GM18873 (cell line): Measurements from ENCODE around the gene C4orf17.
"Not testable (repeated sequence)": the region's sequence is repeated elsewhere in the genome, so short reads cannot be mapped to it uniquely, and the experiment has no call there.

Experiments used
- ATAC-seq: cut with Tn5 transposase; IDR thresholded peaks from one replicate; pipeline ENCODE4 v1.9.1; 2021; ENCODE audit warnings: mild to moderate bottlenecking, moderate library complexity, moderate number of reproducible peaks; ENCODE audit not compliant: unreplicated experiment, low FRiP score

C4orf17 gene

DNA sequence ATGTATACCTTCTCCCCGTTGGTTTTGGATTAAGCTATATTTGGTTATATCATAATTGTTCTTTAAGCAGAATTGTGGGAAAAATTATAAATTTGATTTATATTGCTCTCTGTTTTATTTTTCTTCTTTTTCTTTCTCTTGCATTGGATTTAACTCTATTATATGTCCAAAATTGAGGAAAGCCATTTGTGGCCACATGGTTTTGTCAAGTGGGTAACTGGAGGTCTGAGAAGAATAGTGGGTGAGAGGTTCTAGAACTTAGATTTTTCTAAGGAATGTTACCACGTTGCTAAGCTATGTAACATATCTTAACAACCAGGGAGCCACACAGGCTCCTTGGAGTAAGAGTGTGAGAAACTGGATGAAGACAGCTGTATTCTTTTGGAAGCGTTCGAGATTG lies at the start of gene C4orf17:
TSS of gene C4orf17 (plus strand) at position 301 of the 400 bp plus-strand sequence. CDS start 2,061 bp downstream, outside the sequence.
- no peak for ATAC-seq

DNA sequence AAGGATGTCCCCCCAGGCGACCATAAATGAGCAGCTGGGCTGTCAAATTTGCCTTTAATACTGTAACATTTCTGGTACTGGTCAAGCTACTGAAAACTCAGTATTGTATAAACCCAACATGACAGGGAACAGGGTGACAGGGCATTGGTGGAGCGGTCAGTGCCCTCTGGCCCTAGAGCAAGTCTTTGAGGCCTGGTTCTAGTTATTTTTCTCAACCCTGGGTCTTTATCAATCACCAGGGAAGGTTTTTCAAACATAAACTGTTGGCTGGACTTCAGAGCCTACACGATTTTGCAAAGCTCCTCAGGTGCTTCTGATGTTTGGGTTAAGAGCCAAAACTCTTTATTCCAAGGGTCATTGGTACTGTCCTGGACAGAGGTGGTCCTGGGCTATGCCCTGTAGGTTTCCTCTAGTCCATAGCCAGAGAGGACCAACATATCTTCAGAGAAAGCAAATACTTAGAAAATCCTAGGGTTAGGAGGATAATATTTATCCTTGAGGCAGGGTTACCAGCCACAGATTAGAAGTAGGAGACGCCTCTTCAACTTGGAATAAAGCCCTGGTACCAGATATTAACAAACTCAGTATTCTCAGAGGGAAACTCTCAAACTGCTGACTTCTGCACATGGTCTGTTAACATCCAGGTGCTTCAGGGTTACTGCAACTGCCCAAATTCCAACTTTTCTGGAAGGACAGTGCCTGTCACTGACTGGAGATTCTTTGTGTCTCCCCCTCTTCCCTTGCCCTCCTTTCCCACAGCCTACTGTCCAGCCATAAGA lies 49.0 kb upstream of the C4orf17 start:
- ATAC-seq: no peak

DNA sequence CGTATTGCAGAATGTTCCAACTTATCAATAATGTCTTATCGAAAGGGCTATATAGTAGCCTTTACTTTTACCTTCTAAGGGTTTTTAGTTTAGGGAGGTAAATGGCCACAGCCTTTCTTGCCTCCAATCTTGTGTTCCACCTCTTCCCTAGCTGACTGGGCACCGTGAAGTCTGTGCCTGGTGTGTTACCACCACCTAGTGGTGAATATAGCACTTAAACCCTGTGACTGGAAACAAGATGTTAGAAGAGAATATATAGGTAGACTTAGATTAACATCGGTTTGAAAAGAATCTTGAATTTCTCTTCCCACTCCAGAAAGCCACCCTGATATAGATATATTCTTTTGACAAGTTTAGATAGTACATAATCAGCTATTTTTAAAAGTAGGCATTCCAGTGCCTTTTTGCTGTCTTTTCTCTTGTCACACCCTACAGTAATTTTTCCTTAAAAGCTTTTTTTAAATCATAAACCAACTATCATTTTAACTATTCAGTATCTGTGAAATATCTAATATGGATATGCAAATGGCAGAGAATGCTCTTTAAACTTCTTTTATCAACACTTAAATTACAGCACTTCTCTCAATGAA lies 47.9 kb upstream of the C4orf17 start:
- peak; percentile 87 for ATAC-seq

DNA sequence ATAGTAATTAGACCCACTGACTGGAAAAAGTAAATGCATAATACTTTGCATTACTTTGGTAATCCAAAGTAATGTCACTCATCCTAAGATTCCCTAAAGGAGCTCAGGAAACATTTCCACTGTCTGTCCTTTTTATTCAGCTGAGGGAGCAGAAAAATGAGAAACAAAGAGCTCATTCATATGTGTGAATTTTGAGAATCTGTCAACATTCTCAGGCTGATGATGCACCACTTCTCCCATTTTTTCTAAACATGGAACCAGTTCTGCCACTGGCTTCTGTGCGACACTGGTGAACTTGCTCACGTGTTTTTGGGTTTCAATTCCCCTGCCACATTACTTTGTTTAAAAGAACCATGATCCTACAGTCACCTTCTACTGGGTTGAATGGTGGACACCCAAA lies 47.3 kb upstream of the C4orf17 start:
- no peak for ATAC-seq

DNA sequence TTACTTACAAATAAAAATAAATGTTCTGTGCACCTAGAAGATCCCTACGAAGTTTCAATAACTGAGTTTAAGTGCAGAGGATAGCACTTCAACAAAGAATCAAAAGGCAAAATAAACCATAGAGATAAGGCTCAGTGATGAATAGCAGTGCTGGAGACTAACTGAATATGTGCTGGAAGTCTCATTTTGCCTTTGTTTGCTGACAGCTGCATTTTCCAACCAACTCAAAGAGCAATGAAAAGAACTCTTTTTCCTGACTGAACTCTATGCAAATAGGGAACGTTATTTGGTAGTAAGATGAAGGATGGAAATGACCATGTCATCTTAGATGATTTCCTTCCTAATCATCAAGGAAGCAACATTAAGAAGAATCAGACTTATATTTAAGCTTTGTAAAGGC lies 42.9 kb upstream of the C4orf17 start:
- ATAC-seq: no peak

DNA sequence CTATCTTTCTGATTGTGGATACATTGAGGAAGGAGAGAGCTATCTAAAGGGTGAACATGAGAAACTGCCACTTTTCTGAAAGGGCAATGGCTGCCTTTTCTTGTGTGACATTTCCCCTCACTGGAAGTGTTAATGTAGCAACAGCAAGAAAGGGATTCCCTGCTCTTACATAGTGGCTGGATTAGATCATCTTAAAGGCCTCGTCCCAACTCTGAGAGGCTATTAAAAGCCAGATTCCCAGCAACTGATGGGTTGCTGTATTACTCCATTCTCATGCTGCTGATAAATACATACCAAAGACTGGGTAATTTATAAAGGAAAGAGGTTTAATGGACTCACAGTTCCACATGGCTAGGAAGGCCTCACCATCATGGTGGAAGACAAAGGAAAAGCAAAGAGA lies 41.9 kb upstream of the C4orf17 start:
- no peak for ATAC-seq

DNA sequence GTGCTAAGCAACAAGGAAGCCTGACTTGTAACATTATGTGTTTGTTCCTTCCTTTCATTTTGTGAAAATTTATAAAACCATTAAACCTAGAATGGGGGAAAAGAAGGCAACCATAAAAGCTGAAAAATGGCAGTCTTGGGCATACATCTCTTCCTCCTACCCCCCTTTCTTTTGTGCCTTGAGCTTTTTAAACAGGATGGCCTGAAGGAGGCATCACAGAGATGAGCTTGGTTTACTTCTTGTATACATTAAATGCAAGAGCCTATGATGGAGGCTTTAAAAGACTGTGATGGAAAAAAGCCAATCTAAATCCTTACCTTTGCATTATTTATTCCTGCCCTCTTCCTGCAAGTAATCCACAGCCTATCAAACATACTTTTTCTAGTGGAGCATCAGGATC lies 39.5 kb upstream of the C4orf17 start:
- no peak for ATAC-seq

DNA sequence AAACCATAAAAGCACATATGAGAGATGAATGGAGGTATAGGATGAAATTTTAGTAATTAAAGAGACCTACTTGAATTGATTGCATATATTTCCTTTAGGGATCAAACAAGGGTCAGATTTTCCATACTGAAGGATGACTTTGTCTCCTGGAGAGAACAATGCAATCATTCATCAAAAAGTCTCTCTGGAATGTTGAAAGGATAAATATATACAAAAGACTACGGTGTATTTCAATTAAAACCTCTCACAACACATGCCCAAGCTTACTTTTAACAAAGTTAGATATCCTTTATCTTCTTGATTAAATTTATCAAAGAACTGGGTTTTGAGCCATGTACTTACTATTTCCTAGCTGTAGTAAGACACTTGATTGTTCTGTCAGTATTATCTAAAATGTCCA lies 38.9 kb upstream of the C4orf17 start:
- ATAC-seq: no peak

DNA sequence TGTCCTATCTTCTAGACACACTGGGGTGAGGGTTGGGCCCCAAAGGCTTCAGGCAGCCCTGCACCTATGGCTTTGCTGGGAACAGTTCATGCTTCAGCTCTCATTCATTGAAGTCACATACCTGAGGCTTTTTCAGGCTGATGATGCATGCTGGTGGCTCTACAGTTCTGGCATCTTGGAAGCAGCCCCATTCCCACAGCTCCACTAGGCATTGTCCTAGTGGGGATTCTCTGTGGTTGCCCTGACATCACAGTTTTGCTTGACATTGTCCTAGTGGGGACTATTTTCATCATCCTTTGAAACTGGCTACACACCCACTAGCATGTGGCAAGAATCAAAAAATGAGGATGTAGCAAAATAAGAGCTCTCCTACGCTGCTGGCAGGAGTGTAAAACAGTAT lies 37.7 kb upstream of the C4orf17 start:
- no peak for ATAC-seq

DNA sequence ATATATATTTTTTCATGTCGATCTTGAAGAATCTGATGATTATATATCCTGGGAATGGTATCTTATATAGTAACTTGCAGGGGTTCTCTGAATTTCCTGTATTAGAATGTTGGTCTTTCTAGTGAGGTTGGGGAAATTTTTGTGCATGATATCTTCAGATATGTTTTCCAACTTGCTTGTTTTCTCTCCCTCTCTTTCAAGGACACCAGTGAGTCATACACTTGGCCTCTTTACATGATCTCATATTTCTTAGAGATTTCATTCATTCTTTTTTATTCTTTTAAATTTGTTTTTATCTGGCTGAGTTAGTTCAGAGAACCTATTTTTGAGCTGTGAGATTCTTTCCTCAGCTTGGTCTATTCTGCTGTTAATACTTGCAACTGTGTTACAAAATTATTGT lies 27.2 kb upstream of the C4orf17 start:
- ATAC-seq: no peak

DNA sequence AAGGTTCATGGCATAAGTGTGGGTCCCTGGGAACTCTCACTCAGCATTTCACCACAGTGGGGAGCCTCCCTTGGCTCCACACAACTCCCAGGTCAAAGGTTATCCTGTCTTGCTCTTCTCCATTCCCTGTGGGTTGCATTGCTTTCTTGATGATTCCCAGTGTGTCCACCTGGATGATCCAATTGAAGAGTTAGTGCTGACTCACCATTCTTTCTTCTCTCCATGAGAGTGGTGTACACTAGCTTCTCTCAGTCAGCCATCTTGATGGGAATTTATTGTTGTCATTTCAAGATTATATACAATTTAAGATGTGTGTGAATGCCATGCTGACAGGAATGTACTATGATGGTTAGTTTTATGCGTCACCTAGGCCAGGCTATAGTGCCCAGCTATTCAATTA lies 25.6 kb upstream of the C4orf17 start:
- no peak for ATAC-seq

DNA sequence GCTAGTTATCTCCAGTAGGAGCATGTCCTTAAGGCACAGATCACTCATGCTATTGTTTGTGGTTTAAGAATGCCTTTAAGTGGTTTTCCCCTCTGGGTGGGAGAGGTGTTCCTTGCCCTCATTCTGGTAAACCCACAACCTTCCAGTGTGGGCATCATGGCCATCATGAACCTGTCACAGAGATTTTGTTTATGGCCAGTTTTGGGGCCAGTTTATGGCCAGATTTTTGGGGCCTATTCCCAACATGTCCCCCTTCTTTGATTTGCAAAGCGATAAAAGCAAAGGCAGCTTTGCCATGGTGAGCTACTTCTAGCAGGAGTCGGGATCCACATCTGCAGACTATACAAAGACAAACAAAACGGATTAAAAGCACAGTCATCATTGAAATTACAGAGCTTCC lies 24.2 kb upstream of the C4orf17 start:
- not testable (repeated sequence) for ATAC-seq

DNA sequence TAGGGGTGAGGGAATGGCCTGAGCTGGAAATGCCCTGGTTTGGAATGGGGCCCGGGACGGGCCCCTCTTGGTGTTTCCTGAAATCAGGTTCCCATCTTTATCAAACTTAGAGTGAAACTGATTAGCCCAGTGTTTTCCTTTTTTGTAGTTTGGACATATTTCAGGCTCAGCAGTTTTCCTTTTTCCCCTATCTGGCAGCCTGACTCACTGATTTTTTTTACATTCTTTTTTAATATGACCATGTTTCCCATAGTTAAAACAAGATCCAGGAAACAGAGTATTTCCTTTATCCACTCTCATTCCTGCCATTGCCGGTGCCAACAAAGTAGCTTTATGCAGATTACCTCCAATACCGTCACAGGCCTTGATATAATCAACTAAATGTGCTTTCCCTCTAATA lies 20.5 kb upstream of the C4orf17 start:
- ATAC-seq: no peak

DNA sequence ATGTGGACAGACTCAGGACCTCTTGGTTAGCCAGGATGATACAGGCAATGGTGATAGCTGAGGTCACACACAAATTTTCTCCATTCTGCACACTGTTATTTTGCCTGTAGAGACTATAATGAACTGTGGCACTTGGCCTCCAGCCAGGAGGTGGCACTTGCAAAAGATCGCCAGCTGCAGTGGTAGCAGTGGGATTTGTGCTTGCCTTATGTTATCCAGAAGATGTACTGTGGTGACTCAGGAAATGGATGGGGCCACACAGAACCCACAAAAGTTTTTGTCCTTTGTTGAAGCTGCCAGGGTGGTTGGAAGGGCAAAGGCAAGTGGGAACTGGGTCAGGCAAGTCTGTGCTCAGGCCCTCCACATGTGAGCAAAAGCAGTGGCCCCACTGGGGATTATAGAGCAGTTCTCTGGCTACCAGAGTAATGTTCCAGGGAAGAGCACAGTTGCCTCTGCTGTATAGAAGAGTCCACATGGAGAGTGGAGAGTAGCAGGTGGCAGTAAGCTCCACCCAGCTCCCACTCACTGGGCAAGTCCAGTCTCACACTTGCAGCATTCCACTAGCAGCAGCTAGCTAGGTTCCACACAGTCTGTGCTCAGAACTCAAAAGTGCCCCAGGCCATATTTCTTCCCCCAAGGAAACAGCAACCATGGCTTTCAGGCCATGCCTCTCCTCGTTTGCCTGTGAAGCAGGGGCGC lies 5.9 kb upstream of the C4orf17 start:
- no peak for ATAC-seq

DNA sequence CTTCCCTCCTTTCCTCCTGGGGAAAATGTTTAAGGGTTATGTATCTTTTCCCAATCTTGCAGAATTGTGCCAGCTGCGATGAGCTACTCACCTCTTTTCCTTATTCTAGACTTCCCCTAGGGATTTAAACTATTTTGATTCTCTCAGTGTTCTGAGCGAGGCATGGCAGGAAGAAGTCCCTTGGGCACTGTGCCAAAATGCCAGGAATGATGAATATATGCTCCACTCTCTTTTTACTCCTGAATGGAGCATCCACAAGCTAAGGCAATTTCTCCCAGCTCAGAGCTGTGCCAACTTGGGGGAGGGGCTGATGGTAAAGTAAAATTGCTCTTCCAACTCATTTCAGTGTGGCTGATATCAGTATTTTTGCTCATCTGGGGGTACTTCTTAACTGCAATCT lies 4.0 kb upstream of the C4orf17 start:
- ATAC-seq: no peak

DNA sequence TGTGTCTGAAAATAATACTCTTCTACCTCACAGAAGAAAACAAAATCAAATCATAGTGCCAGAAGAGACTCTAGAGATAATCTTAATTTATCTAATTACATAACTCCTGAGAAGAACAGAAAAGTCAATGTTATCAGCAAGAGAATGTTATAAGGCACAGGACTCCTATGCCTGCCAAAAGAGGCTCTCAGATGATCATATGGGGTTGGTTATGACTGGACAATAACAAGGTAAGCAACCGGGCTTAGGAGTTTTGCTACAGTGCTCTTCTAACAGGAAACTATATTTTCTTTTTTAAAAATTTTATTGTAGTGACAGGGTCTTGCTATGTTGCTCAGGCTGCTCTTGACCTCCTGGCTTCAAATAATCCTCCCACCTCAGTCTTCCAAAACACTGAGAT lies 3.5 kb upstream of the C4orf17 start:
- no peak for ATAC-seq

DNA sequence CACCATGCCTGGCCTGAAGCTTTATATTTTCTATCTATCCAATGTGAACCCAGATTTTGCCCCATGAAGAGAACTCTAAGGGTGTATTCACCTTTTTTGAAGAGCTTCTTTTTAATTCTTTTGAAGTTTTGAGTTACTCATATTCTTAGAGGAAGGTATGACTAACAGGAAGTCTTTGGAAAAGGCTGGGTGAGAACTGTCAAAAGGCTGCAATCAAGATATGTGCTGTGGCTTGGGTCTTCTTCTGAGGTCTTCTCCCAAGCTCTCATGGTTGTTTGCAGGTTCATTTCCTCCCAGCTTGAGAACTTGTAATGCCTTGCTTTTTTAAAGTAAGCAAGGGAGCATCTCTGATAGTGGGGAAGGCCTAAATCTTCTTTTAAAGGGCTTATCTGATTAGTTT lies 3.1 kb upstream of the C4orf17 start:
- ATAC-seq: no peak

DNA sequence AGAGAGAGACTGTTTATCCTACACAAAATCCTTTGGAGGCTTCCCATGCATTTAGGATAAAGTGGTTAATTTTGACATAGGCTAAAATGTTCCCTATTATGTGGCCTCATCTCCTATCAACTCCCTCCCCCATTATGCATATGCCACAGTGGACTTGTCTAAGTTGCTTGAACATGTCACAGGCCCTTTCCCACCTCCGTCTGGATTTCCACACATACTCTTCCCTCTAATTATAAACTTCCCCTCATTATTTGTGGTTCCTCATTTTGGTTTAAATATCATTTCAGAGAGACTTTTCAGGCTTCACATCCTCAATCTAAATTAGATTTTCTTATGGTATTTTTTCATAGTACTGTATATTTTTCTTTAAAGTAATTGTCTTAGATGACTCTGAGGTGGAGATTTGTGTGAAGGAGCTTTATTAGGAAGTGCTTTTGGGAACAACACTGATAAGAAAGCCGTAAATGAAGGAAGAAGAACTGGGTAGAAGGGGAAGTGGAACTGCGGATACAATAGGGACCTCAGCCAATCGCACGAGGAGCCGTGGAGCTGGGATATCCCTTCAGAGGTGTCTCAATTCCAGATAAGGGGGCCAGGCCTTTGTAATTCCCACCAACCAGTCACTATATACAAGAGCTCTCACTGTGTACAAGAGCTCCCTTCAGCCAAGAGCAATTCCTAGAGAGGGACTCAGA lies 7.9 kb downstream of the C4orf17 start:
- ATAC-seq: no peak

DNA sequence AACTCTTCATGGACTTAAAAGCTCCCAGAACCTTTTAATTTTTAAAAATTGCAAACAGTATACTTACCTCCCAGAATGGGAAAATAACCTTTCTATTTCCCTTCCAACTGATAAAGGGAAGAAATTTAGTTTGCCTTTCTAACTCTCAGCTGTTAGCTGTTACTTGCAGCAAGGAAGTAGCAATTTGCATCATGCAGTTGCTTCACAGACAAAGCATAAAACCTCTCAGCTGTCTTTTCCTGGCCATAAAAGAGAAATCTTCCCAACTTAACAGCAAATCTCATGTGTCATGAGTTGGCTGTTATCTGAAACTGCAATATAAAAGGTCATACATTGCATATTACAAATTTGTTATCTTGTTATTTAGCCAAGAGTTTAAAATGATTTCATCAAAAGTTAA lies 18.4 kb downstream of the C4orf17 start:
- ATAC-seq: no peak

DNA sequence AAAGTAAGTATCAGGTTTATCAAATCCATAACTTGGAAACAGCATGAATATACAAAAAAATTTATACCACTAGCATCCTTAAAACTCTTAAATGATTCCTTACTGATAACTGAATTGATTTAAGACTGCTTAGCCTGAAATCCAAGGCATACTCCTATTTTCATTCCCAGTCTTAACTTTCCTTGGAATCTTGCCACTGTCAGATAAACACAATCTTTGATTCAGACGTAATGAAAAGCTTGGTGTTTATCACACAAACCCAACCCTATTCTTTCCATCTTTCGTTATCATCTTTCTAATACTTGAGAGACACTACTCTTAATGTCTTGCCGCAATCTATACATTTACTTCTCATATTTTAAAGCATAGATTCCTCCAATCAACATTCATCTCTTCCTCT lies 19.1 kb downstream of the C4orf17 start:
- no peak for ATAC-seq

DNA sequence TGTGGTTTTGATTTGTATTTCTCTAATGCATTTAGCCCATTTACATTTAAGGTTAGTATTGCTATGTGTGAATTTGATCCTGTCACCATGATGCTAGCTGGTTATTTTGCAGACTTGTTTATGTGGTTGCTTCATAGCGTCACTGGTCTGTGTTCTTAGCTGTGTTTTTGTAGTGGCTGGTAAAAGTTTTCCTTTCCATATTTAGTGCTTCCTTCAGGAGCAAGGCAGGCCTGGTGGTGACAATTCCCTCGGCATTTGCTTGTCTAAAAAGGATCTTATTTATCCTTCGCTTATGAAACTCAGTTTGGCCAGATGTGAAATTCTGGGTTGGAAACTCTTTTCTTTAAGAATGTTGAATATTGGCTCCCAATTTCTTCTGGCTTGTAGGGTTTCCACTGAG lies 23.9 kb downstream of the C4orf17 start:
- not testable (repeated sequence) for ATAC-seq
